Astrocyte of the spinal cord (primary cell): ENCODE data around the gene PPP2R5A.

ENCODE experiments used
- DNase-seq: peaks from one replicate; pipeline ENCODE4 v3.0.0; 2011; ENCODE audit warnings: low read depth, low spot score
- H3K4me3 ChIP-seq: 2 replicates; pipeline ENCODE4 v1.5.1; 2011; ENCODE audit warnings: low read depth, mild to moderate bottlenecking, low read length, moderate library complexity
- in situ Hi-C: cut with HindIII; loops from 2 replicates; pipeline ENCODE4 v1.10.0; 2017; ENCODE audit warnings: low sequenced_read_pairs
- TF ChIP-seq, protein P1 (sequence below): IDR thresholded peaks from 2 replicates; pipeline ENCODE4 v1.5.1; 2012; ENCODE audit warnings: low read depth, mild to moderate bottlenecking, low read length, inconsistent platforms

PPP2R5A gene

DNA sequence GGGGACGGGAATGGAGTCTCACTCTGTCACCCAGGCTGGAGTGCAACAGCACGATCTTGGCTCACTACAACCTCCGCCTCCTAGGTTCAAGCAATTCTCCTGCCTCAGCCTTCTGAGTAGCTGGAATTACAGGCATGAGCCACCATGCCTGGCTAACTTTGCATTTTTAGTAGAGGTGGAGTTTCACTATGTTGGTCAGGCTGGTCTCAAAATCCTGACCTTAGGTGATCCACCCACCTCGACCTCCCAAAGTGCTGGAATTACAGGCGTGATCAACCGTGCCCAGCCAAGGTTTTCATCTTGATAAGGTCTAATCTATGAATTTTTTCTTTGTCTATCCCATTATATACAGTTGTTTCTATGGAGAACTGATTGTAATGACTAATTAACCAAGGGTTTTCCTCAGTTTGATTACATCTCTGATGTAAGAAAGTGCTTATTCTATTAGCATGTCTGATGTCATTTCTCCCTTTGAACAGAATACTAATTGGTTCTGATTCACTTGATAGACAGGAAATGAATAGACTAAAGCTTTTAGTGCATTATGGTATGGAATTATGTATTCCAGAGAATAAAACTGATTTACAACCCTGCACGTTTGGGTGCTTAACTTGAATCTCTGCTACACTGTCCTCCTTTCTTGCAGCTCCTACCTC, 117.6 kb downstream of the PPP2R5A start:
- in situ Hi-C loops: no loop called here
- TF ChIP-seq, protein P1, sequence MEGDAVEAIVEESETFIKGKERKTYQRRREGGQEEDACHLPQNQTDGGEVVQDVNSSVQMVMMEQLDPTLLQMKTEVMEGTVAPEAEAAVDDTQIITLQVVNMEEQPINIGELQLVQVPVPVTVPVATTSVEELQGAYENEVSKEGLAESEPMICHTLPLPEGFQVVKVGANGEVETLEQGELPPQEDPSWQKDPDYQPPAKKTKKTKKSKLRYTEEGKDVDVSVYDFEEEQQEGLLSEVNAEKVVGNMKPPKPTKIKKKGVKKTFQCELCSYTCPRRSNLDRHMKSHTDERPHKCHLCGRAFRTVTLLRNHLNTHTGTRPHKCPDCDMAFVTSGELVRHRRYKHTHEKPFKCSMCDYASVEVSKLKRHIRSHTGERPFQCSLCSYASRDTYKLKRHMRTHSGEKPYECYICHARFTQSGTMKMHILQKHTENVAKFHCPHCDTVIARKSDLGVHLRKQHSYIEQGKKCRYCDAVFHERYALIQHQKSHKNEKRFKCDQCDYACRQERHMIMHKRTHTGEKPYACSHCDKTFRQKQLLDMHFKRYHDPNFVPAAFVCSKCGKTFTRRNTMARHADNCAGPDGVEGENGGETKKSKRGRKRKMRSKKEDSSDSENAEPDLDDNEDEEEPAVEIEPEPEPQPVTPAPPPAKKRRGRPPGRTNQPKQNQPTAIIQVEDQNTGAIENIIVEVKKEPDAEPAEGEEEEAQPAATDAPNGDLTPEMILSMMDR: no peak
- no peak for DNase-seq
- no peak overlapping the region for H3K4me3 ChIP-seq

DNA sequence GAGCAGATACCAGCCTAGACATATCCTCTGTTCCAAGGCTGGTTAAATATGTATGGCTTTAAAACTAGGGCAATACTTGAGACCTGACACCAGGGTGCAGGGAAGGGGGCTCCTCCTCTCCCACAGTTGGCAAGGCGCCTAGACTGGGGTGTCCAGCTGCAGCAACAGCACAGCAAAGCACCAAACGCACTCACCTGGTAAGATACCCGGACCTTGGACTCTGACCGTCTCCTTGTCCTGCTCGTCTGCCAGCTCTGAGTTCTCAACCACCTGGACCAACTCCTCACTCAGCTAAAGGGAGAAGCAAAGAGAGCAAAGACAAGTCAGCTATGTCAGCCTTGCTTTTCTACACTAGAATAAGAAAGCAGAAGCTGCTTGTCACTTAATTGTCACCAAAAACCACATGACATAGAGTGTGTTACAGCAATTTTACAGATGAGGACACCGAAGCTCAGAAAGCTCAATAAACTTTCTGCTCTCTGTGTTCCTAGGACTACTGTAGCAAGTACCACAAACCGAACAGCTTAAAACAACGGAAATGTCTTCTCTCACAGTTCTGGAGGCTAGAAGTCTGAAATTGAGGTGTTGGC, 125.1 kb downstream of the PPP2R5A start:
- no peak for DNase-seq
- TF ChIP-seq, protein P1: no peak
- in situ Hi-C loops: no loop called here

More for the DNA sequence above, 125.1 kb downstream of the PPP2R5A start:
- no peak overlapping the region for H3K4me3 ChIP-seq
